Stimulated activated CD8-positive, alpha-beta memory T cell treated with anti-CD3 and anti-CD28 coated beads, Interleukin-12 subunit alpha, Interleukin-12 subunit beta, amount 100 ng/mL, for 24 hours (primary cell): ENCODE results near the gene UBE2J2.

Experiments
- DNase-seq: peaks from one replicate; pipeline ENCODE4 v3.0.0-alpha.2; 2020; ENCODE audit errors: extremely low read depth

Gene UBE2J2

DNA sequence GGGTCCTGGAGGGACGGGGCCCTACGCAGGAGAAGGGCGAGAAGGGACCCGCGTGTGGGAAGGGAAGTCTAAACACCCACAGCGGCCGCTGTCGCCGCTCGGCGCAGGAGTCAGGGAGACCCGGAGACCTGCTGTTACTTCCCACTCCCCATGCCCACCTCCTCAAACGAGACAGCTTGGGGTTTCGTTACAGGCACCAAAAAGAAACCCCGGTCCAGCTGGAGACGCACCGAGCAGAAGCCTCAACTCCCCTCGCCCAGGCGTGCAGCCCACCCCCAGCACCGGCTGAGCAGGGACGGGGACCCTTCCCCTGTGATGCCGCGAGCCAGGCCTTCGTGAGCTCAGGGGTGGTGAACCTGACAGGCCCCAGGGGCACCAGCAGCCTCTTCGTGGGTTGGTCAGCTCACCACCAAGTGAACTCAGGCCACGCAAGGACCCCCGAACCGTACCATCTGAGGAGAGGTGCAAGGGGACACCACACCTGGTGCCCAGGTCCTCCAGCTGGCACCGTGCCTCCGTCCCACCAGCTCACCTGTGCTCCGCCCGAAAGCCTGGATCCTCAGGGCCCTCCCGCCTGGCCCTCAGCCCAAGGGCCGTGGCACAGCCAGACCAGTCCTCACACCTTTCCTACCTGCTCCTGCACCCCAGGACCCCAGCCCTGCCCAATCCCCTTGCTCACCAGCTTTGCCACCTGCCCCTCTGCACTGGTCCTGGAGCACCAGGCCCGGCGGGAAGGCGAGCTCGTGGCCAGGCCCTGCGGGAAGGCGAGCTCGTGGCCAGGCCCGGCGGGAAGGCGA is 46.9 kb downstream of the UBE2J2 start:
- DNase-seq, result no peak

DNA sequence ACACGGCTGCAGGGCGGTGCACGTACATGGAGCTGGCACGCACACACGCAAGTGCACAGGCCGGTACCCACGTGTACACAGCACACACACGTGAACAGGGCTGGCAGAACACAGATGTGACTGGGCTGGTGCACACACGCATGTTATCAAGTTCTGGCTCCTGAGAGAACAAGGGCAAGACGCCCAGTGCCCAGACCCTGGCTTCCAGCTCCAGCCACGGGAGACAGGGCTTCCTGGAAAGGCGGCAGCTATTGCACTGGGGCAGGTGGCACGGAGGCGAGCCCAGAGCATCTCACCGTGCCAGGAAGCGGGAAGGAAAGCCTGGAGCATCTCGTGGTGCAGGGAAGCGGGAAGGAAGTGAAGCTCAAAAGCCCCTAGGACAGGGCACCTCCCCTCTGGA is 47.7 kb downstream of the UBE2J2 start:
- DNase-seq, result no peak

DNA sequence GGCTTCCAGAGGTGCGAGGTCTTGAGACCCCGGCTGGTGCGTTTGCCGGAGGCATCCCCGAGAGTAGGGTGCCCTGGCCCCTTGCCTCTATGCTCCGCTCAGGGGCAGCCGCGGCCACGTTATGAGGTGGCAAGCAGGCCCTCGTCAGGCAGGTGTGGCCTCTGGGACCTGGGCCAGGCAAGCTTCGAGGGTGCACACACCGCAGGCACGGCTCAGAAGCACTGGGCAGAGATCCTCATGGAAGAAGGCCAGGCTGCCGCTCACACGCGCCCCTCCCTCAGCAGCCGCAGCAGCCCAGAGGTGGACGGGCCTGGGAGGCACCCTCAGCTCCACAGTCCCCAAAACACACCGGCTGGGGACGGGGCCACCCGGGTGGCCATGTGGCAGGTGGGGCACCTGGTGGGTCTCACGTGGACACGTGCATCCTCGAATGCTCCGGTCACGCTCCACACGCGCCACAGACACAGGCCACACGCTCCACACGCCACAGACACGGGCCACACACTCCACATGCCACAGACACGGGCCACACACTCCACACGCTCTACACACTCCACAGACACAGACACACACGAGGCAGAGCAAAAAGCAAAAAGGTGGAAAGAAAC is 48.3 kb downstream of the UBE2J2 start:
- DNase-seq, result no peak

DNA sequence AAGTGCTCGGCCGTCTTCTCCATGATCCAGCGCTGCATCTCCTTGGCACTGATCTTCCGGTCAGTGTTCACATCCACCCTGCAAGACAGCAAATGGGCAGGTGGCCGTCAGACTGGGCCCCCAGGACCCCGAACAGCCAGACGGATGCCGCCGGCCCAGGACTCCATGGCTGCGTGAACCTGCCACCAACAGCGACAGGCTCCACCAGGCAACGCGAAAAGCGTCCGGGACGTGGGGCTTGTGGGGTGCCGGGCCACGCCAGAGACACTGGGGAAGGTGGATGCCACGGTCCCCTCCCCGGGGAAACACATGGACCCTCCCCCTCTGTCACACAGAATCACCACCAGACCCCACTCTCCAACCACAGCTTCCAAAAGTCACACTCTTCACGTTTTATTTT is 49.8 kb downstream of the UBE2J2 start:
- DNase-seq, result no peak

DNA sequence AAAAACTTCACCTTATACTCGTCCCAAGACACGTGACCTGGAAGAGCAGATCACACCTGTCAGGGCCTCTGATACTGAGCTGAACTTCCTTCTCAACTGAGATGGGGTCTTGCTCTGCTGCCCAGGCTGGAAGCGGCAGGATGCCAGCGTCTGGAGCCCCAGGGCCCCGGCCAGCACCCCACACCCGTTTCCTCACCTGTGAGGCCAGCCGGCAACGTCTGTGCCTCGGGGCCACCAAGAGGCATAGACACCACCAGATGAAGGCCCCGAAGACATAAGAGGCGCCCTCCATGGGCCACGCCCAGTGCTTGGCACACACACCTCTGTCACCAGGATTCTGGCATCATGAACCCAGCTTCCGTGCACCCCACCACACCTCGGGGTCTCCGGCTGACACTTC is 50.3 kb downstream of the UBE2J2 start:
- no peak for DNase-seq

DNA sequence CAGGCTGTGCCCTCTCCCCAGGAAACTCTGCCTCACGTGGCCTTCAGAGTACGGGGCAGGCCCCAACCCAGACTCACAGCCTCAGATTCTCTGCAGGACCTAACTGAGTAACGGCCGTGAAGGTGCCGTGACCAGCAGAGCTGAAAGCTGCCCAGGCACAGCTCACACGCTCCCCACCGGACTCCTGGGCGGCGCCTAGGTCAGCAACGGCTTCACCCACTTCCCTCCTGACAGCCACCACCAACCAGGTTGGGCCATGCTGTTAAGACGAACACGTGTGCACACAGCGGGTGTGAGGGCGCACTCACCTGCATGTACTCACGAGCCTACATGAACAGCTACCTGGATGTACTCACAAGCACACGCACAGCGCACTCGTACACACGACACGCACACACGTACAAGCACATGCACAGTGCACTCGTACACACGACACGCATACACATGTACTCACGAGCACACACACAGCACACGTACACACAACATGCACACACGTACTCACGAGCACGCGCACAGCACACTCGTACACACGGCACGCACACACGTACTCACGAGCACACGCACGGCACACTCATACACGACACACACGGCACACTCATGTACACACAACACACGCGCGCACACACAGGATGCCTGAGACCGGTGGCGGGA is 51.0 kb downstream of the UBE2J2 start:
- DNase-seq, result no peak

DNA sequence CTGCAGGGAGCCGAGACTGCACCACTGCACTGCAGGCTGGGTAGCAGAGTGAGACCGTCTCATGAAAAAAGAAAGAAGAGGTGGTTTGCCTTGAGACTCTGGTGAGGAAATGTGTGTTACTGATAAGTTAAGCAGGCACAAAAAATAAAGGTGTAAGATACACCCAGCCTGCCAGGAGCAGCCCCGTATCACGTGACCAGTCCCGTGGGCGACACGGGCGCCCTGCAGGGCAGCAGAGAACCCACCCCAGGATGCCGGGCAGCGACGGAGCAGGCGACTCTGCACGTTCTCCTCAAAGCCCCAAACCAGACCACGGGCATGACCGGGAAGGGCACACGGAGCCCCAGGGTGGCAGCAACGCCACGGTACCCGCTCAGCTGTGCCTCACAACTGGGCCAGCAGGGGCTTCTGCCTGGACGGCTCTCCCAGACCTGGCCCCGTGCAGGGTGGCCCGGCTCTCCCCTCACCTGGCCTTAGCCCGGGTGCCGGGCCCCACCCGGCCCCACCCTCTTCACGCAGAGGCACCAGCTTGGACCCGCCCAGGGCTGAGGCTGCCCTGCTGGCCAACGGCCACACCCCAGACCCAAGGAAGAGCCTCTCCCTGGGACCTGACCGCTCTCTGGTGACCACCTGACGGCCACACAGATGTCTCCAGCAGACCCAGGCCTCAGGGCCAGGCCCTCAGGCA is 51.6 kb downstream of the UBE2J2 start:
- no peak for DNase-seq

DNA sequence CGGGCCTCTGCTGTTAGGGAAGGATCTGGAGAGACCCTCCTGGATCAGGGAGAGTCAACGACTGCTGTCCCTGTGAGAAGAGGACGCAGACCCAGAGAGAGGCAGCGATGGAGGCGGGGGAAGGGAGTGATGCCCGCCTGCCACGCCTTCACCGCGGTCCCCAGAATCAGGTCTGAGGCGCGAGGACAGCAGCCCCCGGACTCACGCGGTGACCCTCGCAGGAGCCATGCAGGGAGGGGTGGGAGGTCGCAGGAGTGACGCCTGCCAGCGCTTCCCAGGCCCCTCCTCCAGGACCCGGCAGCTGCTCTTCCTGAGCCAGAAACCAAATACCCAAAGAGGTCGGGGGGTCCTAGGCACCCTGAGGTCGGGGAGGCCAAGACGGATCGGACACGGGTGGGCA is 53.5 kb downstream of the UBE2J2 start:
- DNase-seq, result no peak

DNA sequence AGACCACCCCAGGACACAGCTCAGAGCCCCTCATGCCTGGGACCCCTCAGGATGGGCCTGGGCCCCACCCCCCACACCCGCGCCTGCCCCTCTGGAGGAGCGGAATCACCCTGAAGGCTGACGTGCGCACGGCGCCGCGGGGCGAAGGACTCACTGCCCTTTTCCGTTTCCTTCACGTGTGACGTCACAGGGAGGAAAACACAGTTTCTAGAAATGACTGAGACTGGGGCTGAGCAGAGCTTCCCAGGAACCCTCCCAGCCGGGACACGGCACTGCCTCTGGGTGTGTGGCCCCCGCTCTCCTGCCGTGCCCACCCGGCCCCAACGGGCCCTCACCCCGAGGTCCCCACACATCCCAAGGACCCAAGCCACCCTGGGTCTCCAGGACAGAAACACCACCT is 54.3 kb downstream of the UBE2J2 start:
- no peak for DNase-seq

DNA sequence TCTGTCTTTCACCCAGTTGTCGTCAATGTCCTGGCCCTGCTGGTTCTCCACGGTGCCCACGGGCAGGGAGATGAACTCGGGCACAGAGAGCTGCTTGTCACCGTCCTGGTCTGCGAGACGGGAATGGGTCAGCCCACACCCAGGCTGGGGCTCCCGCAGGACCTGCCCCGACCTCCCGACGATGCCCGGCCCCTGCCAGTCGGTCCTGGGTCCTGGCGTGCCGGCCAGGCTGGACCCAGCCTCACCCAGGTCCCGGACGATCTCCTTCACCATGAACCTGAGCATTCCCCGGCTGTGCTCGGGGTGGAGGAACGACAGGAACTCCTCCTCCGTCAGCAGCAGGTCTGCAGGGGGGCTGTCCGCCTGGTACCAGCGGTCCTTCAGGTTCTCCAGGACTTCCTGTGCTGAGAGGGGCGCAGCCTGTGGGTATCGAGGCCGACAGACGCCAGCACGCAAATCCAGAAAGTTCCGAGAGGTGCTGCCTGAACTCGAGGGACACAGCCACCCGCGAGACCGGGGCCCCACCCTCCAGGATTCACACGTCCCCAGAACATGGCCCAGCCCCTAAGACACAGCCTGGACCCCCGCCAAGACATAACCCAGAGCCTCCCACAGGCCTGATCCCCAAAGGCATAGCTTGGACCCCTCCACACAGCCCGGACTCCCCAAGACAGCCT is 55.0 kb downstream of the UBE2J2 start:
- no peak for DNase-seq

DNA sequence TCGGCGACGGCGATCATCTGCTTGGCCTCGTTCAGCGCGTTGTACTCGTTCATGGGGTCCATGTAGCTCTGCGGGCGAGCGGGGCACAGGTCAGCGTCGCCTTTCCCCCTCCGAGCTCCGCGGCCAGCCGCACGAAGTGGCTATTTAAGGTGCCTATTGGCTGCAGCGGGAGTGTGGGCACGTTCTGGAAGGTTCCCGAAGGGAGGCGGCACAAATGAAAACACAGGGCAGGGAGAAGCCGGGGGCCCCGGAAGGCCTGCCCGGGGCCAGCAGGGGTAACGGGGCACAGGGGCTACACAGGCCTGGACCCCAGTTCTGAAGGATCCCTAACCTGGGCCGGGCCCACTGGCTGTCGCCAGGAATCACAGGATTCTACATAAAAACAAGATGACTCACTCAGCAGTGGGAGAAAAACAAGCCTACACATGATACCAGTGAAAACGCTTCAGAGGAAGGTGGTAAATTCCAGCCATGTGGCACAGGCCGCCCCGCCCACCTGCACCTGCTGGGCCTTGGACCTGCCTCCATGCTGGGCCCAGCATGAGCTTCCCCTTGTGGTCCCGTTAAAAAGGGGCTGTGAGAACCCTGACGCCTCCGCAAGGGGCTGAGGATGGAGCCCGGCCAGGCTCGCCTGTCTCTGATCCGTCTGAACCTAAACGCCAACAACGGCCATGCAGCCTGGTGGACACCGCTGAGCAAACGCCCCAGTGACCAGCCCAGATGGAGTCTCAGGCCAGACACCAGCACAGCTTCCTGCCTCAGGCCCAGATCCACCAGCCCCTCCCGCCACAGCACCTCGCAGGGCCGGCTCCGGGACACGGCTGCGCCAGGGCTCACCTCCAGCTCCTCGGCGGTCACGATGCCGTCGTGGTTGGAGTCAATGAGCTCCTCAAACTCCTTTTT is 55.8 kb downstream of the UBE2J2 start:
- no peak for DNase-seq

DNA sequence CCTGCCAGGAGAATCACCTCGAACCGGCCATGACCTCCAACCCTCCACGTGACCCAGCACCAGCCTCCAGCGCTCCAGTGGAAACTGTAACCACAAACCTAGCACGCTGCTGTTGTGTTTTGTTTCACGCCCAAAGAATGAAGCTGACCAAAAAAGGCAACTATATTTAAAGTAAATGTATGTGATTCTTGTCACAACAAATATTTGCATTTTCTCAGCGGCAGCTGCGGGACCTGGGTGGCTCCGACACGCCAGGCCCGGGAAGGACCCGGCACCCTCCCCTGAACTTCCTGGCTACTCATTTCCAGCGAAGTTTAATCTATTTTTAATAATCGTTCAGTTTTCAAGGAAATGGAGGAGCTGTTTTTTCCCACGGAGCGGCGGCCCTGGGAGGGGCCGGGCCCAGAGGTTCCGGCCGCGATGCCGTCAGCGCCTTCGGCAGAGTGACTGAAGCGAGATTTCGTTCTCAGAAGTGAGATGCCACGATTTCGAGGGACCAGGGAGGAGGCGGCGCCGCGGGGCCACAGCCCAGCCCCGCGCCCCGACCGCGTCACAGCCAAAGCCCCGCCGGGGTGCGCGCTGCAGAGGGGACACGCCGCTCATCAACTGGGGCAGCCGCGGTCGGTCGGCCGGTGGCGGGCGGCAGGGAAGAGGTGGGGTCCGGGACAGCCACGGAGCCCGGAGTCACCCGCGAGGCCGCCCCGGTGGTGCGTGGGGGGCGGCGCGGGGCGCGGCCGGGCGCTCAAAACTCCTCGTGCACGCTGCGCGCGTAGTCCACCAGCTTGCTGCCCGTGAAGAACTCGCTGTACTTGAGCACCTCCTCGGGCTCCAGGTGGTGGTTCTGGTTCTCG is 56.7 kb downstream of the UBE2J2 start:
- no peak for DNase-seq

DNA sequence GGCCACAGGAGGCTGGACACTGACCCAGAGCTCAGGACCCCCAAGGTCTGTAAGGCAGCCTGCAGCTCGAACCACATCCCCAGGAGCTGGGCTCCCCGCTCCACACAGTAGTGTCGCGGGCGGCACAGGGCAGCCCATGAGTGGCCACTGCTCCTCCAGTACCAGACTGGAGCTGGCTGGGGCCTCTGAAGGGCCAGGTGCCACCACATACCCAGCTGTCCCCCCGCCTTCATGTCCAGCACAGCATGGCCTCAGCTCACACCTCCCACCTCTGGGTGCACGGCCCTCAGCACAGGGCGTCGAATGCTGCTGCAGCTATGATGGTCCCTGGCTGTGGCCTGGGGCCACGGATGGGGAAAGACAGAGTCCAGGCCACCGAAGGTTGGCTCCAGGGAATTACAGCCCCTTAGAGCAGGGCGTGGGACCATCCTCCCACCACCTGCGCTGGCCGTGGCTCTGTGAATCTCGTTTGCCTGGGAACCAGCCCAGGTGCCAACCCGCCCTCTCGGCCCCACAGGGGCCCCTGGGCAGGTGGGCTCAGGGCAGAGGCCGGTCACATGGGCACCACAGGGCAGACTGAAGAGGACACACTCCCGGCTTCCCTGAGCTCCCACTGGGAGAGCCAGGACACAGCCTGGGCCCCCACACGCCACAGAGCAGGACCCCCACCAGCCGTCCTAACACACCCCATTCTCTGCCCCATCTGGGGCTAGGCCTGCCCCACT is 57.6 kb downstream of the UBE2J2 start:
- no peak for DNase-seq

DNA sequence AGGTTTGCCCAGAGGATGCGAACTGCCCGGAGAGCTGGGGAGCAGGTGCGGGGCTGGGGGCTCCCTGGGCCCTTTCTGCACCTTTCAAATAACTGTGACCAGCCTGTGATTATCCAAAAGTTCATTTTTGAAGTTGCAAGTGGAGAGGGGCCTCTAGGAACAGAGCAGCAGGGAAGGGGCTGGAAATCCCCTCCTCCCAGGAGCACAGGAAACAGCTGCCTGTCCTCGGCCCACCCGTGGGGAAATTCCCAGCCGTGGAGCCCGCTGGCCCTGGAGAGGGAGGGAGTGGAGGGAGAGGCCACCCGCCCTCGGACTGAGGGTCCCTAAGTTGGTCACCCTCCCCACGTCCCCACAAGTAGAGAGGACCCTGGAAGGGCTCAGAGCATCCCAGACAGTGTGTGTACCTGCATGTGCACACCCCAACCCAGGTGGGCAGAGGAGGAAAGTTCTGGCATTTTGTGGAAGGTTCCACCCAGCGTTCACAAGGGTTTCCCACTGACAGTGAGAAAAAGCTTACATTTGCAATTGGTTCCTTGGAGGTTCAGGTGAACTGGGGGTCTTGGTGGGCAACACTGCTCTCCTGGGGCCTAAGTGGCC is 58.5 kb downstream of the UBE2J2 start:
- DNase-seq, result no peak

DNA sequence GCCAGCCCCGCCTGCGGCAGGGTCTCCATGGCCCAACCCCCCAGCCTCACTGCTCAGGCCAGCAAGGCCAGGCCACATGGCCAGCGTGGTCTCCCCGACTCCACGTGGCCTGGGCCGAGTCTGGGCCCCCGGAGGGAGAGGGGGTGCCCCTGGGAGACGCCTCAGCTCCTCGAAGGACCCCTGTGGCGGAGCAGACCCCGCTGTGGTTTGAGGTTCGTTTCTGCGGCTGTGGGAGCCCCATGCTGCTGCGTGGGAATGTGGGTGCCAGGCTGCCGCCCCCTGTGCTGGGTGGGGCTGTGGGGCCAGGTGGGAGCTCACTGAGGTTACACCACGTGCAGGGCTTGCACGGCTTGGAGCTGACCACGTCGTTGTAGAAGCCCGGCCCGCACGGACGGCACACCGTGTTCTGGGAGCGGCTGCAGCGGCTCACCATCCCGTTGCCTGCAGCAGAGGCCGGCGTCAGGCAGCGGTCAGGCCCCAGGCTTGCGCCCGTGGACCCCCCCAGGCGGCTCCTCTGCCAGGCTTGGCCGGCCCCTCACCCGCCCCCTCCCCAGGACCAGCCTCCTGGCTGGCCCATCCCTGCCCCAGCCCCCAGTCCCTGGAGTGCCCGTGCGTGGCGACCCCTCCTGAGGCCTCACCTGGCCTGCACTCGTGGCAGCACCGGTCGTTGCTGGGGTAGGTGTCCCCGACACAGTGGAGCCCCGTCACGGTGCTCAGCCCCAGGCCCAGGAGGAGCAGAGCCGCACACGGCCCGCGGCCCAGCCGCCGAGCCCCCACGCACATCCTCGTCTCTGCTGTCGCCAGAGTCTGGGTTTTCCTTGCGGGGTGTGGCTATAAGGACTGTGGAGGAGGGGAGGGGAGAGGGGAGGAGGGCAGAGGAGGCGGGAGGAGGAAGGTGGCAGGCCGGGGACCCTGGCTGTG is 60.0 kb downstream of the UBE2J2 start, which contains the start of gene TNFRSF4:
Gene TNFRSF4, minus strand, starts transcription at position 809 of the 921 bp plus-strand sequence. Its CDS starts 26 bp downstream, at position 783.
- no peak for DNase-seq

DNA sequence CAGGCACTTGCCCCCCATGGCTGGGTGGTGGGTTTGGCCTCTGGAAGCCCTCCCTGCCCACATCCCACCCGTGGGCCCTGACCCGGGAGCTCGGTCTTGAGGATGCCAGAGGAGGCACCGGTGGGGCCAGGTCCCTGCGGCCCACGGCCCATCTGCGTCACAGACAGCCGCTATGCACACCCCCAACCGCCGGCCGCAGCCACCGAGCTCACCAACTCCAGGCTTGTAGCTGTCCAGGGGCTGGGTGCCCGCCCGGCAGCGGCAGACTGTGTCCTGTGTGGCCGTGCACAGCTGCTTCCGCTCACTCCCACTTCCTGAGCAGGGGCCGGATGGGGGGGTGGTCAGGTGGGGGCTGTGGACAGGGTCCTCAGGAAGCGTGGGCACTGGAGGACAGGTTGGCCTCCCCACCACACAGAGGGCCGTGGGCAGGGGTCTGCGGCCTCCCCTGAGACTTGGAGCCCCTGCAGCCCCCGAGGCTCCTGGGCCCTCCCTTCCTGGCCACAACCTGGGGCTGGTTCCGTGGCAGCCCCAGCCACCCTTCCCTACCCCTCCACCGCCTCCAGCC is 60.8 kb downstream of the UBE2J2 start:
- no peak for DNase-seq
